Midbrain (tissue), 1 donor: Measurements from ENCODE around the gene CARS2.
"Not testable (repeated sequence)": the region's sequence is repeated elsewhere in the genome, so short reads cannot be mapped to it uniquely, and the experiment has no call there.

ENCODE experiments used
- DNase-seq: peaks from one replicate; lab custom pipeline; 2025; lab: John Stamatoyannopoulos, UW

The CARS2 gene

GRCh38 chr13:110616103-110617101 lies 89.5 kb downstream of the CARS2 start:
- DNase-seq = no peak

- peak; percentile 95 for DNase-seq
Measured at GRCh38 chr13:110615322-110616102, 90.4 kb downstream of the CARS2 start, which contains the start of gene NAXD. Gene NAXD (plus strand): TSS chr13:110615545. CDS start chr13:110615602, 57 bp downstream.

- no peak for DNase-seq
Measured at GRCh38 chr13:110615005-110615321, 91.0 kb downstream of the CARS2 start.

- no peak for DNase-seq
Measured at GRCh38 chr13:110610955-110611595, 94.8 kb downstream of the CARS2 start.

- DNase-seq = no peak
Measured at GRCh38 chr13:110607675-110608224, 98.2 kb downstream of the CARS2 start.

- not testable (repeated sequence) for DNase-seq
Measured at GRCh38 chr13:110606281-110606680, 99.6 kb downstream of the CARS2 start.

GRCh38 chr13:110605132-110605531 lies 100.8 kb downstream of the CARS2 start:
- no peak for DNase-seq

GRCh38 chr13:110600980-110601379 lies 104.9 kb downstream of the CARS2 start:
- no peak for DNase-seq

- DNase-seq = no peak
Measured at GRCh38 chr13:110600261-110600819, 105.6 kb downstream of the CARS2 start.

- DNase-seq = no peak
Measured at GRCh38 chr13:110597041-110597689, 108.8 kb downstream of the CARS2 start.

GRCh38 chr13:110593430-110594130 lies 112.3 kb downstream of the CARS2 start:
- peak; percentile 72 for DNase-seq

GRCh38 chr13:110592665-110593064 lies 113.3 kb downstream of the CARS2 start:
- DNase-seq = no peak
